ENCODE data around the gene SH2D4B.
"Not testable (repeated sequence)": the region's sequence is repeated elsewhere in the genome, so short reads cannot be mapped to it uniquely, and the experiment has no call there.

The SH2D4B gene

GRCh38 chr10:80542652-80543318 lies 5.1 kb downstream of the SH2D4B start:
- DNase-seq (ENCODE audit: low read depth), result no peak

DNA sequence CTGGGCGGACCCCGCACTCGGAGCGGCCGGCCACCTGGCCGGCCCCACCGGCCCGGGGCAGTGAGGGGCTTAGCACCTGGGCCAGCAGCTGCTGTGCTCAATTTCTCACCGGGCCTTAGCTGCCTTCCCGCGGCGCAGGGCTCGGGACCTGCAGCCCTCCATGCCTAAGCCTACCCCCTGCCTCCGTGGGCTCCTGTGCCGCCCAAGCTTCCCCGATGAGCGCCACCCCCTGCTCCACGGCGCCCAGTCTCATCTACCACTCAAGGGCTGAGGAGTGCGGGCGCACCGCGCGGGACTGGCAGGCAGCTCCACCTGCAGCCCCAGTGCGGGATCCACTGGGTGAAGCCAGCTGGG lies 5.6 kb downstream of the SH2D4B start:
- not testable (repeated sequence) for DNase-seq (ENCODE audit: low read depth)

- no peak for DNase-seq (ENCODE audit: low read depth)
Observed at GRCh38 chr10:80544316-80544953, 6.7 kb downstream of the SH2D4B start.

DNA sequence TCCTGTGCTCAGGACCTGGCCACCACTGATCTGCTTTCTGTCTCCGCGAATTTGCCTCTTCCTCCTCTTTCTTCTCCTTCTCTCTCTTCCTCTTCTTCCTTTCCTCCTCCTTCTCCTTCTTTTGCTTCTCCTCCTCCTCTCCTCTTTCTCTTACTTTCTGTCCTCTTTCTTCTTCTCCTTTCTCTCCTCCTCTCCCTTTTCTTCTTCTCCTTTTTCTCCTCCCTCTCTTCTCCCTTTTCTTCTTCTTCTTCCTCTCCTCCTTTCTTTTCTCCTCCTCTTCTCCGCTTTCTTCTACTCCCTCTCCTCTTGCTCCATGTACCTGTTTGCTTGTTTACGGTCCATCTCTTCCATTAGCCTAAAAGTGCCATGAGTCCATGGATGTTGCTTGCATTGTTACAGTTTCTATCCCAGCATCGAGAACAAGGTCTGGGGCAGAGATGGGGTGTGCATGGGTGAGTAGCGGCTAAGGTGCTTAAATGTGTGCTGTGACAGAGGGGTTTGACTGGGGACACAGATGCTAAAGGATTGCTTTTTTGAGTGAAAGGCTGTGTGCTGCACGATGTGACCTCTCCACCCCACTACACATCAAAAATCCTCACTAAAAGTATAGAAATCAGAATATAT lies 7.7 kb downstream of the SH2D4B start:
- no peak for DNase-seq (ENCODE audit: low read depth)

DNA sequence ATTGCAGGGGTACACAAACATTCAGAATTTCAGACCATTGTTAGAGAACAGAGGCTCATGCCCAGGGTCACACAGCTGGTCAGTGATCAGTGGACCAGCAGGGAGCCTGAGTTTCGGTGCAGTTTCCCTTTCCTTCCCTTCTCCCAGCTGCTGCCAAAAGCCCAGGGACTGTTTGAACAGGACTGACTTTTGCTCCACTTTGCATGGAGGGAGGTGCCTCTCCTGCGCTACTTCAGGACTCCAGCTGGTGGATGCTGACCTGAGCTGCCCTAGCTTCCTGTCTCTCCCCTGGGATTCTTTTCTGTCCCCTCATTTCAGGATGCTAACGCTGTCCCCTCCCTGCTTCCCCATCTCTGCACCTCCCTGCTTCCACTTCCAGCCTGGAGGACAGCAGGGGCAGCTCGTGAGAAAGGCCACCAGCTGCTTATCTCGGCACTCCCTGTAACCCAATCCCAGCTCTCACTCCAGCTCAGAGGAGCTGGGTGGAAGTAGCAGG lies 14.5 kb downstream of the SH2D4B start:
- DNase-seq (ENCODE audit: low read depth), result no peak

- no peak for DNase-seq (ENCODE audit: low read depth)
Observed at GRCh38 chr10:80553436-80553835, 15.7 kb downstream of the SH2D4B start.

- no peak for DNase-seq (ENCODE audit: low read depth)
Observed at GRCh38 chr10:80554050-80554449, 16.3 kb downstream of the SH2D4B start.

GRCh38 chr10:80555415-80555814 lies 17.7 kb downstream of the SH2D4B start:
- DNase-seq (ENCODE audit: low read depth), result no peak

GRCh38 chr10:80561950-80562349 lies 24.2 kb downstream of the SH2D4B start:
- DNase-seq (ENCODE audit: low read depth), result no peak

DNA sequence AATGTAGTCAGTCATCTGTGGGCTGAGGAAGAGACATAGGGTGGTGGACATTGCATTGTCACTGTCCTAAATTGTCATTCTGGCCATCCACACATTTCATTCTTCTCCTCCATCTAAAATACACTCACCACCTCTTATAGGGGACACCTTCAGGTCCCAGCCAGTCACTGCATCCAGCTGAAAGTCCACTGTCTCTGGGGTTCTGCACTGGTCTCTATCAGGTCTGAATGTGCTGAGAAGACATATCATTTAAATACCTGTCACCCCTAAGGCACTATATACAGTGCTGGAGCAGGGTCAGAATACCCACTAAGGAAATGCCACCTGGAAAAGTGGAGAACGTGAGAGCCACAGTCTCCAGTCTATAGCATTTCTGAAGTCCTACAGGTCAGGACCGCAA lies 29.6 kb downstream of the SH2D4B start:
- no peak for DNase-seq (ENCODE audit: low read depth)

GRCh38 chr10:80569131-80569895 lies 31.6 kb downstream of the SH2D4B start:
- DNase-seq (ENCODE audit: low read depth), result no peak

DNA sequence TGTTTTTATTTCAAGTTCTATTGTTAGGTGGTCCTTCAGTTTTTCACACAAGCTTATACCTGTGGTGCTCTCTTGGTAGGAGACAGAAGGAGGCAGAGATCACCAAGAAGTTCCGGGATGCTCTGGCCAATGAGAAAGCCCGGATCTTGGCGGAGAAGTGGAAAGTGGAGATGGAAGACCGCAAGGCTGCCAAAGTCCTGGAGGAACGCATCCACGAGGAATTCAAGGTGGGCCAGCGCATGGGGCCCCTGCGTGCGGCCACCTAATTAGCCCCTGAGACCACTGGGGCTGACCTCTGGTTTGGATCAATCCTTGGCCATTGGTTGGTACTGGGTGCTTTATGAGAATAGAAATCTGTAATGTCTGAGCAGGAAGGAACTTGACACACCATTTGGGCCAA lies 33.6 kb downstream of the SH2D4B start:
- DNase-seq (ENCODE audit: low read depth), result no peak

- no peak for DNase-seq (ENCODE audit: low read depth)
Observed at GRCh38 chr10:80579181-80579763, 41.6 kb downstream of the SH2D4B start.

- no peak for DNase-seq (ENCODE audit: low read depth)
Observed at GRCh38 chr10:80579849-80580637, 42.3 kb downstream of the SH2D4B start.

GRCh38 chr10:80580638-80581468 lies 43.2 kb downstream of the SH2D4B start:
- no peak for DNase-seq (ENCODE audit: low read depth)

- no peak for DNase-seq (ENCODE audit: low read depth)
Observed at GRCh38 chr10:80581469-80581835, 43.8 kb downstream of the SH2D4B start.

- no peak for DNase-seq (ENCODE audit: low read depth)
Observed at GRCh38 chr10:80582286-80582960, 44.7 kb downstream of the SH2D4B start.

DNA sequence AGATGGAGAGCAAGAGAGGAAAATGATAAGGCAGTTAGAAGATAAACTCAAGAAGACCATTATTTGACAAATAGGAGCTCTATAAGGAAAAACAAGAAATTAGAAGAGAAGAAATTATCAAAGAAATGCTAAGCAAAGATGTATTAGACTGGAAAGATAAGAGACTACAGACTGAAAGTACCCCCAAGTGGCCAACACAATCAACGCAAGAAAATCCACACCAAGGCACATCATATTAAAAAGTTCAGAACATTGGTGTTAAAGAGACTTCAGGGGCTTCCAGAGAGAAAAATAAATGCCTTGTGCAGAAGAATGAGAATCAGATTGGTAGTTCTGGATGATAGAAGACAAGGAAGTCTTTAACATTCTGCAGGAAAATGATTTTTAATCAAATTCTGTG lies 46.0 kb downstream of the SH2D4B start:
- DNase-seq (ENCODE audit: low read depth), result no peak

GRCh38 chr10:80585812-80586211 lies 48.1 kb downstream of the SH2D4B start:
- DNase-seq (ENCODE audit: low read depth), result no peak

GRCh38 chr10:80588546-80588945 lies 50.8 kb downstream of the SH2D4B start:
- DNase-seq (ENCODE audit: low read depth), result no peak
